HG03469 (cell line): ENCODE results near the gene MAZ.

Experiments used
- ATAC-seq: cut with Tn5 transposase; IDR thresholded peaks from one replicate; pipeline ENCODE4 v1.9.1; 2021; ENCODE audit warnings: mild to moderate bottlenecking, moderate library complexity, moderate number of reproducible peaks; ENCODE audit not compliant: unreplicated experiment

The MAZ gene

DNA sequence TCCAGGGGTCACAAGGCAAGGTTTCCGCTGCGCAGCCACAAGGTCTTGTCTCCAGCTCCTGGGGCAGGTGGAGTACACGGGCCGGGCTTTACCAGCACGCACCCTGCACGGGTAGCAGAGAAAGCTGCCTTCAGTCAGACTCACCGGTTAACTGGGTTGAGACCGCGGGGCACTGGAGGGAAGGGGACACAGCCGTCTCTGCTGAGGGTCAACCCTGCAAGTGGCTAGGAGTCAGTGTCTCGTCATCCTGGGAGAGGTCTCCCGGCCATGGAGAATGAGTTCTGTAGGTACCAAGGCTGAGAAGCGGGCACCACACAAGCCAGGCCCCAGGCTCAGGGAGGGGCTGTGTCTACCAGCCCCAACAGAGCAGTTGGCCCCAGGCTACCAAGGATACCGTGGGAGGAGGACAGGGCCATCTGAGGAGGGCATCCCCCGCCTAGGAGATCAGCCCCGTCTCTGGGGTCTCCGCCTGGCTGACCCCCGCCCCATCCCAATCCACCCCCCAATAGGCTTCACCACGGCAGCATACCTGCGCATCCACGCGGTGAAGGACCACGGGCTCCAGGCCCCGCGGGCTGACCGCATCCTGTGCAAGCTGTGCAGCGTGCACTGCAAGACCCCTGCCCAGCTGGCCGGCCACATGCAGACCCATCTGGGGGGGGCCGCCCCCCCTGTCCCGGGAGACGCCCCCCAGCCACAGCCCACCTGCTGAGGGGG, 2.9 kb downstream of the MAZ start:
- ATAC-seq, result no peak

DNA sequence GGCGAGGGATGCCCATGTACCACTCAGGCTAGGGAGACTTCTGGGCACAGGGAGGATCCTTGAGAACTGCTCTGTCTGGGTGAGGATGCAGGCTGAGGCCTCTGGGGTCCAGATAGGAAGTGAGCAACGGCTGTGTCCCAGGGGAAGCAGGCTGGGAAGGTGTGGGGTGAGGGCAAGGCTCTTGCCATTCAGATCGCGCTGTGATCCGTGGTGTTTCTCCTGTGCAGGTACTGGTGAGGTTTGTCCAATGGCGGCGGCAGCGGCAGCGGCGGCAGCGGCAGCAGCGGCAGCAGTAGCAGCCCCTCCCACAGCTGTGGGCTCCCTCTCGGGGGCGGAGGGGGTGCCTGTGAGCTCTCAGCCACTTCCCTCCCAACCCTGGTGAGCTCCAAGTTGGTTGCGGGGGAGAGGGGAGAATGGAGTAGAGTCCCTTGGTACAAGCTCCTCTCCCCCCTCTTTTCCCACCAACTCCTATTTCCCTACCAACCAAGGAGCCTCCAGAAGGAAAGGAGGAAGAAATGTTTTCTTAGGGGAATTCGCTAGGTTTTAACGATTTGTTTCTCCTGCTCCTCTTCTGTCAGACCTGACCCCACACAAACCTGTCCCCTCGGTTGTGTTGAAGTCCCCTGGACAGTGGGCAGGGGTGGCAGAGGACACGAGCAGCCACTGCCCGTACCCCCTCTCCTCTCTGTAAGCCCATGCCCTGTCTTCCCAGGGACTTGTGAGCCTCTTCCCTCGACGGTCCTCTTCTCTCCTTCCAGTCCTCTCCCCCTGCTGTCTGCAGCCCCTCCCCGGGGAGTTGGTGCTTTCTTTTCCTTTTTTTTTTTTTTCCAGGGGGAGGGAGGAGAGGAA, 3.7 kb downstream of the MAZ start:
- ATAC-seq, result no peak

GRCh38 chr16:29810699-29811169, 4.4 kb downstream of the MAZ start:
- ATAC-seq, result no peak

- ATAC-seq, result no peak
These were observed 5.0 kb downstream of the MAZ start for GRCh38 chr16:29811170-29811895.

GRCh38 chr16:29811896-29812665, 5.8 kb downstream of the MAZ start, which contains the start of gene PRRT2:
PRRT2 (plus strand) TSS chr16:29812193; CDS start chr16:29813055, 862 bp downstream.
- ATAC-seq, result no peak

GRCh38 chr16:29812754-29813643, 6.7 kb downstream of the MAZ start:
- ATAC-seq, result no peak

- no peak for ATAC-seq
These were observed 7.6 kb downstream of the MAZ start for GRCh38 chr16:29813644-29814562.

DNA sequence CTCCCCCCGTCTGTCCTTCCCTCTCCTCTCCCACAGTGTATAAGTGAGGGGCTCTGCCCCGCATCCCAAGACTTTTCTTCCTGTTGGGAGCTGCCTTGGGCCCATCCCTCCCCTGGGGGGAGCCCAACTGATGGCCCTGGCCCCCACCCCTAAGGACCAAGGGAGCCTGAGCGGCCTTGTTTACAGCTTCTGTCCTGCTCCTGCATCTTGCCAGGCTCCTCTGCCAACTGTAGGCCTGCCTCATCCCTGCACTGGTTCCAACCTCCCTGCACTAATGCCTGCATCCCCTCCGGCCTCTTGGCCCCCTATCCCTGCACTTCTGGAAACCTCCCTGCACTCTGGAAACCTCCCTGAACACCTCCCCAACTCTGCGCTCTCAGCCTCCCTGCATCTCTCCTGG, 8.3 kb downstream of the MAZ start:
- ATAC-seq, result no peak

DNA sequence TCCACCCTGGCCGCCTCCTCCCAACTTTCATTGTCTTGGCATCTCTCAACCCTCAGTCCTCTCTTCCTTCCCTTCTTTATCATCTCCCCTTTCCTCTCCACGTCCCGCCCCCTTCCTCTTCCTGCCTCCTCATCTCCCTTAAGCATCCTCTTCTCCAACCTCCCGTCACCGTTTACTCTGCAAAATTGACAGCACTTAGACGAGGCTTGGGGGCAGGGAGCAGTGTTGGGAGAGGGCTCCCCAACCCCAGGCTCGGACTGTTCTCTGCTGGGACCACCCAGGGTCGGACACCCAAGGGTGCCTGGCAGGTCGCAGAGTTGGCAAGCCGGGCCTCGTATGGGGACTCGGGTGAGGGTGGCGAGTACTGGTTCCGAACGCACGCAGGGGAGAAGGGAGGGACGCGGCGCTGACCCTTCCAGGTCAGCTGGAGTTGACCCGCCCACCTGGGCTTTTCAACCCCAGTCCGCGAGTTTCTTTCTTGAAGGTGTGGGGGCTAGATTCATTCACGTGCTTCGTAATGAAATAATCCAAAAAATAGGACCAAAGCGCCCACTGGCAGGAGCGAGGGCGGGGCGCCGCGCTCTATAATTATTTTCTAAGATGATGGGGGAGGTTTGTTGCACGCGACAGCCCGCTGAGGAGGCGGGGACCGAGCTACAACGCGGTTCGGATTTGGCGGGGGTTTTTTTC, 8.8 kb downstream of the MAZ start:
- no peak for ATAC-seq

DNA sequence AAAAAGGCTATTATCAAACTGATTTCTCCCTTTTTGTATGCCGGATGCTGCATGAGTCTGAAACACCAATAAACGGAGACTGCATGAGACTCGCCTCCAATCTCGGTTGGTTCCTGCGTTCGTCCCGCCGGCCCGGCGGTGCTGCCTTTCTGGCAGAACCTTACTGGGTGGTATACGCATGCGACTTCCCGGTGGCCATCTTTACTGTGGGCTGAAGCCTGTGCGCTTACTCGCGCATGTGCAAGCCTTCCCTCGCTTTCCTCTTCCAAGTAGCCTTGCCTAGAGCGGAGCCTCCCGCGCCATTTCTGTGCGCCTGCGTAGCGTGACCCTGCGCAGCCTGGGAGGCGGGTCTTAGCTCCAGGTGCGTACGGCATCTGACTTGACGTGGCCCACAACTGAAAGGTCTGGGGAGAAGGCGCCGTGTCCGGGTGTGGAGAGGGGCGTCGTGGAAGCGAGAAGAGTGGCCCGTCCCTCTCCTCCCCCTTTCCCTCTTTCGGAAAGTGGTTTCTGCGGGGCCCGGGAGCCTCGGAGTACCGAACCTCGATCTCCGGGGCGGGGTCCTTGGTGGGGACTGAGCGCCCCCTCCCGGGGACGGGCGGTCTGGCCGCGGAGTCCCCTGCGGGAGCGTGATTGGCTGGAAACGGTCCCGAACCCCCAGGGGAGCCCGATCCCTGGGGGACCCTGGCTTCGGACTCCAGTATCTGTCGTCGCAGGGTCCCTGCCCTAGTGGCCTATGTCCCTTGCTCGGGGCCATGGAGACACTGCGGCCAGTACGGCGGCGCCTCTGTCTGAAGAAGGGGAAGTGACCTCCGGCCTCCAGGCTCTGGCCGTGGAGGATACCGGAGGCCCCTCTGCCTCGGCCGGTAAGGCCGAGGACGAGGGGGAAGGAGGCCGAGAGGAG, 9.7 kb downstream of the MAZ start, which contains the start of gene PAGR1:
TSS of gene PAGR1 (plus strand) at position 360 of the 901 bp plus-strand sequence. CDS start at position 734, 374 bp downstream.
- ATAC-seq, result peak; percentile 42

DNA sequence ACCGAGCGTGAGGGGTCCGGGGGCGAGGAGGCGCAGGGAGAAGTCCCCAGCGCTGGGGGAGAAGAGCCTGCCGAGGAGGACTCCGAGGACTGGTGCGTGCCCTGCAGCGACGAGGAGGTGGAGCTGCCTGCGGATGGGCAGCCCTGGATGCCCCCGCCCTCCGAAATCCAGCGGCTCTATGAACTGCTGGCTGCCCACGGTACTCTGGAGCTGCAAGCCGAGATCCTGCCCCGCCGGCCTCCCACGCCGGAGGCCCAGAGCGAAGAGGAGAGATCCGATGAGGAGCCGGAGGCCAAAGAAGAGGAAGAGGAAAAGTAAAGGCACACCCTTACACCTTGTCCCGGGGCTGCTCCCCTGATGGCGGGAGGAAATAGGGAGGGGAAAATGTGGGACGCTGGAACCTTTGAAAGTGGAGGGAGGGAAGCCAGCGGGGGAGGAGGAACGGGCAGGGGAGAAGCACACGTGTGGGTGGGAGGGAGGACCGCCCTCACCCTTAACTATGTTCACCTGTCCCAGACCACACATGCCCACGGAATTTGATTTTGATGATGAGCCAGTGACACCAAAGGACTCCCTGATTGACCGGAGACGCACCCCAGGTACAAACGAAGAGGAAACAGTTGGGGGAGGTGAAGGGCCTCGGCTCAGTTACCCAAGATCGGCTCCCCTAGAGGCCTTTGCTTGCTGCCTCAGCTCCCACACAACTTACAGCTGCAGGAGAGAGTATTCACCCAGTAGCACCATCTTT, 10.5 kb downstream of the MAZ start:
- ATAC-seq, result peak; percentile 2

GRCh38 chr16:29818082-29818481, 11.8 kb downstream of the MAZ start:
- ATAC-seq, result no peak

DNA sequence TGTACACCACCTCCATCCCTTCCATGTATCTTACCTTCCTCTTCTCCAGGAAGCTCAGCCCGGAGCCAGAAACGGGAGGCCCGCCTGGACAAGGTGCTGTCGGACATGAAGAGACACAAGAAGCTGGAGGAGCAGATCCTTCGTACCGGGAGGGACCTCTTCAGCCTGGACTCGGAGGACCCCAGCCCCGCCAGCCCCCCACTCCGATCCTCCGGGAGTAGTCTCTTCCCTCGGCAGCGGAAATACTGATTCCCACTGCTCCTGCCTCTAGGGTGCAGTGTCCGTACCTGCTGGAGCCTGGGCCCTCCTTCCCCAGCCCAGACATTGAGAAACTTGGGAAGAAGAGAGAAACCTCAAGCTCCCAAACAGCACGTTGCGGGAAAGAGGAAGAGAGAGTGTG, 13.2 kb downstream of the MAZ start:
- ATAC-seq, result no peak

GRCh38 chr16:29820271-29820701, 14.0 kb downstream of the MAZ start, which contains the start of gene MVP:
MVP (plus strand) TSS chr16:29820462; CDS start chr16:29830550, 10,088 bp downstream.
- no peak for ATAC-seq

GRCh38 chr16:29820730-29821642, 14.7 kb downstream of the MAZ start:
- no peak for ATAC-seq
